ENCODE results near the gene SLC26A9.

GRCh38 chr1:205942631-205943159, 561 bp downstream of the SLC26A9 start:
- TF ChIP-seq CTCF (IDR thresholded peaks at IDR 0.05; ENCODE audit: insufficient read depth, low read length) (no peak), POLR2AphosphoS5 (IDR thresholded peaks at IDR 0.05; ENCODE audit: low read depth) (no peak), REST (IDR thresholded peaks at IDR 0.05; ENCODE audit: insufficient replicate concordance, low read depth) (no peak)

All from HL-60 (cell line).